Measurements from ENCODE around the gene BEND5.

Gene BEND5

DNA sequence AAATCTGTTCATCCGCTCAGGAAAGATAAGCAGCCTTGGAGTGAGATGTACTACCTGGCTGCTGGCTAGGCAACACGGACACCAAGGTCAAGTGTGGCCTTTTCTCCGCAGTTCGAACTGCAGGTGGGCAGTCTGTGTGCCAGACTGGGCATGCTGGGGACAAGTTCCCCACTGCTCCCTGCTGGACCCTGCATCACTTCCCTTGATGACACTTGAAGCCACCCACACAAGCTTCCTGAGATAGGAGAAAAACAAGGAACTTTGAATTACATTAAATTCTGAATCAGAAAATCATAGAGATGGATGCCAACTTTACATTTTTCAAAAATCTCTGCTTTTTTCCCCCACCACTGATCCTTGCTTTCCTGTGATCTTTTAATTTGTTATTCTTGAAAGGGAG lies 38.3 kb downstream of the BEND5 start:
- Histone ChIP-seq H3K9me2 (ENCODE audit: low read depth, low read length) (no peaks in the 10 kb centered on the region), H3K27ac (ENCODE audit: low read depth, low read length, poor library complexity, severe bottlenecking) (no peak overlapping the region), H3K27me3 (ENCODE audit: insufficient read depth, low read length) (no peaks in the 10 kb centered on the region), H2AFZ (ENCODE audit: low read length) (no peak overlapping the region), H3K79me2 (ENCODE audit: insufficient read depth, low read length) (no peaks in the 10 kb centered on the region), H3K9ac (ENCODE audit: low read length) (no peak overlapping the region), H3K36me3 (ENCODE audit: insufficient read depth, low read length) (no peaks in the 10 kb centered on the region), H3F3A (ENCODE audit: insufficient read depth, low read length) (no peaks in the 10 kb centered on the region), H3K4me1 (ENCODE audit: insufficient read depth, low read length, severe bottlenecking) (no peaks in the 10 kb centered on the region), H3K4me2 (ENCODE audit: low read length) (no peak overlapping the region), H3K4me3 (ENCODE audit: low read depth, low read length, poor library complexity, severe bottlenecking) (no peak overlapping the region), H3K9me3 (ENCODE audit: low read length) (no peaks in the 10 kb centered on the region), H4K20me1 (ENCODE audit: insufficient read depth, low read length) (no peaks in the 10 kb centered on the region)
- no peak for TF ChIP-seq EZH2 (IDR thresholded peaks at IDR 0.05; ENCODE audit: borderline replicate concordance, low read length)
- no peak for TF ChIP-seq CTCF (IDR thresholded peaks at IDR 0.05; ENCODE audit: low read length)

DNA sequence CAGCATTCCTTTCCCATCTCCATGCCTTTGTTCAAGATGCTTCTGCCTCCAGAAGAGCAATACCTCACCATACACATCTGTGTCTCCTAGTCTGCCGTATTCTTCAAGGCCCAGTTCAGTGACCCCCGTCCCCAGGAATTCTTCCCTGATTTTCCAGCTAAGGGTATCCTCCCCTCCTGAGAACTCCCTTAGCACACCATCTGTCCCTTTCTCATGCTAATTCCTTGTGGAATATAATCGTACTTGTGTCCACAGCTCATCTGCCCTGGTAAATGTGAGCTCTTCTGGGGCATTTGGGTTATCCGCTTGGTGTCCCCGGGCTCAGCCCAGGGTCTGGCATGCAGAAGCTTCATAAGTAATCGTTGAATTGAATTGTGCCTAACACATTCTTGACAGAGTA lies 40.9 kb downstream of the BEND5 start:
- Histone ChIP-seq H3K4me1 (ENCODE audit: insufficient read depth, low read length, severe bottlenecking) (no peaks in the 10 kb centered on the region), H3K9ac (ENCODE audit: low read length) (no peak overlapping the region), H3K27me3 (ENCODE audit: insufficient read depth, low read length) (no peaks in the 10 kb centered on the region), H3K9me3 (ENCODE audit: low read length) (no peaks in the 10 kb centered on the region), H3K27ac (ENCODE audit: low read depth, low read length, poor library complexity, severe bottlenecking) (no peak overlapping the region), H4K20me1 (ENCODE audit: insufficient read depth, low read length) (no peaks in the 10 kb centered on the region), H3K9me2 (ENCODE audit: low read depth, low read length) (no peaks in the 10 kb centered on the region), H3K4me3 (ENCODE audit: low read depth, low read length, poor library complexity, severe bottlenecking) (no peak overlapping the region), H3K36me3 (ENCODE audit: insufficient read depth, low read length) (no peaks in the 10 kb centered on the region), H3F3A (ENCODE audit: insufficient read depth, low read length) (no peaks in the 10 kb centered on the region), H3K4me2 (ENCODE audit: low read length) (no peak overlapping the region), H2AFZ (ENCODE audit: low read length) (no peak overlapping the region), H3K79me2 (ENCODE audit: insufficient read depth, low read length) (no peaks in the 10 kb centered on the region)
- TF ChIP-seq EZH2 (IDR thresholded peaks at IDR 0.05; ENCODE audit: borderline replicate concordance, low read length) = no peak
- TF ChIP-seq CTCF (IDR thresholded peaks at IDR 0.05; ENCODE audit: low read length) = no peak

DNA sequence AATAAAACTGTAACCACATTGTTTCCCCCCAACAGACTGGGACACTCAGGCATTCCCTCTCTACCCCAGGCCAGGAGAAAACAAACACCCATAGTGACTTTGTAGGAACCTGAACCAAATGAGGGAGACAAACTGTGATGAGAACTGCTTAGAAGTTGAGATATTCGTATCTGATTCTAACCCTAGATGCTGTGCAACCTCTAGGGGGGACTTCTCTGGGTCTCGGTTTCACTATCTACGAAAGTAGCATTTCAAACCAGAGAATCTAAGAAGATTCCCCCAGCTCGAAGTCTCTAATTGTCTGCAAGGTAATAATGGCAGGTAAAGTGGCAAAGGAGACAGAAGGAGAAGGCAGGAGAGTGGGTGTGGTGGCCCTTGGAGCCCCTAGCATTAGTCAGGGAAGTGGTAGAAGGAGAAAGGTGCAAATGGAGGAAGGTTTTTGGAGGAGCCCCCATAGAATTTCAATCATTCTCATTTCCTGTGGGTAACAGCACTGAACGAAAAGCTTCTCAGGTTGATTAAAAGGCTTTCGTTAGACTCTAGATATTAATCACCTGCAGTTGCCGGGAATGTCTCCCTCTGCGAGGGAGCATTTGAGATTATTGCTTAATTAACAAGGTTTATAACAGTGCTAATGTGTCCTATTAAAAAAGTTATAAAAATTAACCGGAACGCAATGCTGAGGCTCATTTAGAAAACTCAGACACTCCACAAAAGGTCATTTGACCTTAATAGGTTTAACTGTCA lies 46.4 kb downstream of the BEND5 start:
- Histone ChIP-seq H3K27me3 (ENCODE audit: insufficient read depth, low read length) (no peaks in the 10 kb centered on the region), H3K79me2 (ENCODE audit: insufficient read depth, low read length) (no peaks in the 10 kb centered on the region), H2AFZ (ENCODE audit: low read length) (no peak overlapping the region), H3K36me3 (ENCODE audit: insufficient read depth, low read length) (no peaks in the 10 kb centered on the region), H3K4me1 (ENCODE audit: insufficient read depth, low read length, severe bottlenecking) (no peaks in the 10 kb centered on the region), H3K9me3 (ENCODE audit: low read length) (no peaks in the 10 kb centered on the region), H4K20me1 (ENCODE audit: insufficient read depth, low read length) (no peaks in the 10 kb centered on the region), H3K9me2 (ENCODE audit: low read depth, low read length) (no peaks in the 10 kb centered on the region), H3K9ac (ENCODE audit: low read length) (no peak overlapping the region), H3K4me2 (ENCODE audit: low read length) (no peak overlapping the region), H3F3A (ENCODE audit: insufficient read depth, low read length) (no peaks in the 10 kb centered on the region), H3K27ac (ENCODE audit: low read depth, low read length, poor library complexity, severe bottlenecking) (no peak overlapping the region), H3K4me3 (ENCODE audit: low read depth, low read length, poor library complexity, severe bottlenecking) (no peak overlapping the region)
- TF ChIP-seq CTCF (IDR thresholded peaks at IDR 0.05; ENCODE audit: low read length) (no peak), EZH2 (IDR thresholded peaks at IDR 0.05; ENCODE audit: borderline replicate concordance, low read length) (no peak)

Measured in OCI-LY1 (cell line).